Measurements from ENCODE around the gene GPR39. TPM values are rescaled to one million over a fixed set of nuclear protein-coding genes. Genes with fewer than 3 reads are reported as not detected.

The GPR39 gene
- 1 to 10 TPM; 1.9 to 2.7 TPM for total RNA-seq

DNA sequence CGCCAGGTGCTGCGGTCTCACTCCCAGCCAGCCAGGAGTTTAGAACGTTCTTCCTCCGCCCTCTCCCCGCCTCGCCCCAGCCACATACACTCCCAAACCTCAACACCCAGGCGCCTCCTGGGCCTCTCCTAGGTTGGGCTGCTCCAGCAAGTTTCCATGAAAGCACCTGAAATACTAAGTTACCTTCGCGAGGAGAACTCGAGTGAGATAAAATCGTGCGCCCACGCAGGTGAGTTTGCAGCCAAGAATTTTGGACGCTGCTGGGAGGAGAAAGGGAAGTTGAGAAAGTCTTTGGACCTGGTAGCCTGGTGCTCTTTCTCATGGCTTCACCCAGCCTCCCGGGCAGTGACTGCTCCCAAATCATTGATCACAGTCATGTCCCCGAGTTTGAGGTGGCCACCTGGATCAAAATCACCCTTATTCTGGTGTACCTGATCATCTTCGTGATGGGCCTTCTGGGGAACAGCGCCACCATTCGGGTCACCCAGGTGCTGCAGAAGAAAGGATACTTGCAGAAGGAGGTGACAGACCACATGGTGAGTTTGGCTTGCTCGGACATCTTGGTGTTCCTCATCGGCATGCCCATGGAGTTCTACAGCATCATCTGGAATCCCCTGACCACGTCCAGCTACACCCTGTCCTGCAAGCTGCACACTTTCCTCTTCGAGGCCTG lies at the start of gene GPR39:
GPR39 (plus strand) TSS at position 83 of the 673 bp plus-strand sequence.
- Histone ChIP-seq H3K27me3 (replicated peaks; ENCODE audit: insufficient read depth) (no peaks in the 10 kb centered on the region), H3K4me1 (ENCODE audit: control insufficient read depth in 1 of 2, low read depth in 2 of 2) (peaks cover 4 to 6% of the 10 kb centered on the region in 2 donors), H3K27ac (no peak within 1 kb of the TSS), H3K36me3 (no peaks in the 10 kb centered on the region), H3K9me3 (no peaks in the 10 kb centered on the region), H3K4me3 (peak within 1 kb of the TSS; percentile 80)
- DNase-seq (ENCODE audit: low spot score) (no peak), ATAC-seq (ENCODE audit: insufficient number of reproducible peaks, low FRiP score, low read depth) (no peak)
- TF ChIP-seq, protein P1, sequence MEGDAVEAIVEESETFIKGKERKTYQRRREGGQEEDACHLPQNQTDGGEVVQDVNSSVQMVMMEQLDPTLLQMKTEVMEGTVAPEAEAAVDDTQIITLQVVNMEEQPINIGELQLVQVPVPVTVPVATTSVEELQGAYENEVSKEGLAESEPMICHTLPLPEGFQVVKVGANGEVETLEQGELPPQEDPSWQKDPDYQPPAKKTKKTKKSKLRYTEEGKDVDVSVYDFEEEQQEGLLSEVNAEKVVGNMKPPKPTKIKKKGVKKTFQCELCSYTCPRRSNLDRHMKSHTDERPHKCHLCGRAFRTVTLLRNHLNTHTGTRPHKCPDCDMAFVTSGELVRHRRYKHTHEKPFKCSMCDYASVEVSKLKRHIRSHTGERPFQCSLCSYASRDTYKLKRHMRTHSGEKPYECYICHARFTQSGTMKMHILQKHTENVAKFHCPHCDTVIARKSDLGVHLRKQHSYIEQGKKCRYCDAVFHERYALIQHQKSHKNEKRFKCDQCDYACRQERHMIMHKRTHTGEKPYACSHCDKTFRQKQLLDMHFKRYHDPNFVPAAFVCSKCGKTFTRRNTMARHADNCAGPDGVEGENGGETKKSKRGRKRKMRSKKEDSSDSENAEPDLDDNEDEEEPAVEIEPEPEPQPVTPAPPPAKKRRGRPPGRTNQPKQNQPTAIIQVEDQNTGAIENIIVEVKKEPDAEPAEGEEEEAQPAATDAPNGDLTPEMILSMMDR (IDR thresholded peaks at IDR 0.05): no peak

DNA sequence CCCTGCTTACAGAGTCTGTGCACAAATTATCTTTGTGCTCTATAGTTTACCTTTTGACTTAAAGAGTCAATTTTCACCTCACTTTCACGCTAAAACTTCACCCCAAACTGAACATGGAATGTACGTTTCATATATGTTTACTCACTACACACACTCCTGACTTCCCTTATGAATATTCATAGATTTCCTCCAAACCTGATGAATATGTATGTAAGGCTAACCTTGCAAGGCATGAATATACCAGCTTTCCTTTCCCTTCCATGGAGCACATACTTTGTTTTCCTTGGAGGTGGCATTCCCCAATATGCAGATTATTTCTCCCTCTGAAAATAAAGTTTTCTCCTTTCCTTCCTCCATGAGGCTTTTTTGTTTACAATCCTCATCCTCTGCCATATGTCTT lies 48.4 kb upstream of the GPR39 start:
- TF ChIP-seq, protein P1 (IDR thresholded peaks at IDR 0.05): no peak
- Histone ChIP-seq H3K36me3 (no peaks in the 10 kb centered on the region), H3K9me3 (peaks cover 9% of the 10 kb centered on the region), H3K4me1 (ENCODE audit: control insufficient read depth in 1 of 2, low read depth in 2 of 2) (no peaks in the 10 kb centered on the region), H3K27ac (no peak overlapping the region), H3K27me3 (replicated peaks; ENCODE audit: insufficient read depth) (no peaks in the 10 kb centered on the region), H3K4me3 (no peak overlapping the region)
- no peak for ATAC-seq (ENCODE audit: insufficient number of reproducible peaks, low FRiP score, low read depth)
- no peak for DNase-seq (ENCODE audit: low spot score)

DNA sequence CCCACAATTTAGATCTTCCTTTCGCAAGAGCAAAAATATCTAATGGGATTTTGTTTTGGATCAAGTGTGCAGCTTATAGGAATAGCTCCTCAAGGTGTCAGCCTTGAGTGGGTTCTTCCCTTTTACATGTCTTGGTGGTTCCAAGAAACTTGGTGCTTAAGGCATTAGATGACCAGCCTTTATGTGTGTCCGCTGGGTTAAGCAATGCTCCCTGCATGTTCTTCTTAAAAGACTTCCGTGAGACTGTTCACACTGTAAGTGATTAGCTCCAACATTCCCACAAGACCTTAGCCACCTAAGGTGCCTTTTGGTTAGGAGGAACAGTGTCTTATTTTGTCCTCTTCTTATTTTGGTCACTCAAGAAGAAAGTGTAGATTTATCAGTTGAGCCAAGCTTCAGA lies 44.3 kb upstream of the GPR39 start:
- no peak overlapping the region for H3K4me3 ChIP-seq
- no peak overlapping the region for H3K27ac ChIP-seq
- no peak for ATAC-seq (ENCODE audit: insufficient number of reproducible peaks, low FRiP score, low read depth)
- no peaks in the 10 kb centered on the region for H3K4me1 ChIP-seq (ENCODE audit: control insufficient read depth in 1 of 2, low read depth in 2 of 2)
- H3K27me3 ChIP-seq (replicated peaks; ENCODE audit: insufficient read depth): no peaks in the 10 kb centered on the region
- DNase-seq (ENCODE audit: low spot score): no peak
- no peaks in the 10 kb centered on the region for H3K36me3 ChIP-seq
- TF ChIP-seq, protein P1 (IDR thresholded peaks at IDR 0.05): no peak
- H3K9me3 ChIP-seq: no peaks in the 10 kb centered on the region

DNA sequence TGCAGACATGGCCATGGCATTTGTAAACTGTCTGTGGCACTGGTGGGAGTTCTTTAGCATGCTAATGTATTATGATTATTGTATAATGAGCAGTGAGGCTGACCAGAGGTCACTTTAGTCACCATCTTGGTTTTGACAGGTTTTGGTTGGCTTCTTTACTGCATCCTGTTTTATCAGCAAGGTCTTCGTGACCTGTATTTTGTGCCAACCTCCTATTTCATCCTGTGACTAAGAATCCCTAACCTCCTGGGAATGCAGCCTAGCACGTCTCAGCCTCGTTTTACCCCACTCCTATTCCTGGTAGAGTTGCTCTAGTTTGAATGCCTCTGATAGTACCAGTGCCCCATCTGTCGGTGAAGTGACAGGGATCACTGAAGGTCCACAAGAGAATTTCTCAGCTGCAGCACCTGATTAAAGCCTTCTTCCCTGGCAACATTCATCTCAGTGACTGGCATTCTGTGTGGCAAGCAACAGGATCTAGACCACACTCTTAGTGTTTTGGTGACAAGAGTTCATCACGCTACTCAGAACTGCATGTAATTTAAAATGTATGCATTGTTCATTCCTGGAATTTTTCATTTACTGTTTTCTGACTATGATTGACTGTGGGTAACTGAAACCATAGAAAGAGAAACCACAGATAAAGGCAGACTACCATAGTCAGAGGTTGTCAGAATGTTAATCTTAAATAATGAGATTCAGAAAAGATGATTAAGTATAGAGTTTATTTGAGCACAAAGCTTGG lies 43.0 kb upstream of the GPR39 start:
- Histone ChIP-seq H3K9me3 (no peaks in the 10 kb centered on the region), H3K36me3 (no peaks in the 10 kb centered on the region), H3K27ac (no peak overlapping the region), H3K27me3 (replicated peaks; ENCODE audit: insufficient read depth) (no peaks in the 10 kb centered on the region), H3K4me3 (no peak overlapping the region), H3K4me1 (ENCODE audit: control insufficient read depth in 1 of 2, low read depth in 2 of 2) (no peaks in the 10 kb centered on the region)
- DNase-seq (ENCODE audit: low spot score) (no peak), ATAC-seq (ENCODE audit: insufficient number of reproducible peaks, low FRiP score, low read depth) (no peak)
- TF ChIP-seq, protein P1 (IDR thresholded peaks at IDR 0.05): no peak

DNA sequence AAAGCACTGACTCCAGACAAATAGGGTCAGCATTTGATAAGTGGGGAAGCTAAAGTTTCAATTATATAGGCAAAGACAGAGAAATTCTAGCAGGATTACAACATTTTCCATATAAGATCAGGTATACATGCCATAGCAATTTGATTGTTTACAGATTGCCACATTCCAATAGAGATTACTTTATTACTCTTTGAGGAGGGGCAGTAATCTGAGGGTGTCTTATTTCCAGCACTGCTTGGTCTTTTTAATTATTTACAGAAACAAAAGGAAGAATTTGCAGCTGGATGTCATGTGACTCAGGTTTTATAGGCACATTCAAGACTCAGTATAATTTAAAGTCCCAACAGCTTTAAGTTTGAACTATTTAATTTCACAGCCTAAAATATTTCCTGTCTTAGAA lies 42.5 kb upstream of the GPR39 start:
- Histone ChIP-seq H3K27me3 (replicated peaks; ENCODE audit: insufficient read depth) (no peaks in the 10 kb centered on the region), H3K4me3 (no peak overlapping the region), H3K4me1 (ENCODE audit: control insufficient read depth in 1 of 2, low read depth in 2 of 2) (no peaks in the 10 kb centered on the region), H3K9me3 (no peaks in the 10 kb centered on the region), H3K27ac (no peak overlapping the region), H3K36me3 (no peaks in the 10 kb centered on the region)
- ATAC-seq (ENCODE audit: insufficient number of reproducible peaks, low FRiP score, low read depth) (no peak), DNase-seq (ENCODE audit: low spot score) (no peak)
- TF ChIP-seq, protein P1 (IDR thresholded peaks at IDR 0.05): no peak
